Neuronal stem cell (in vitro differentiated cells): Measurements from ENCODE around the gene ADGRL3.

Source experiments
- DNase-seq: peaks from one replicate; pipeline ENCODE4 v3.0.0-alpha.2; 2013; ENCODE audit warnings: low spot score
- H2AFZ ChIP-seq: one replicate; pipeline ENCODE4 v1.6.1; 2013; ENCODE audit warnings: mild to moderate bottlenecking, low read length, inconsistent platforms
- H2AK5ac ChIP-seq: 2 replicates; pipeline ENCODE4 v1.6.1; 2013; ENCODE audit warnings: low read depth, mild to moderate bottlenecking, inconsistent platforms, low read length, moderate library complexity, mixed read lengths
- H2BK120ac ChIP-seq: 2 replicates; pipeline ENCODE4 v1.6.1; 2013; ENCODE audit warnings: low read depth, mild to moderate bottlenecking, inconsistent platforms, low read length, moderate library complexity, mixed read lengths
- H2BK12ac ChIP-seq: one replicate; pipeline ENCODE4 v1.6.1; 2013; ENCODE audit warnings: low read length, inconsistent platforms
- H2BK15ac ChIP-seq: 2 replicates; pipeline ENCODE4 v1.6.1; 2013; ENCODE audit warnings: mild to moderate bottlenecking, low read length, inconsistent platforms, mixed read lengths
- H2BK5ac ChIP-seq: one replicate; pipeline ENCODE4 v1.6.1; 2013; ENCODE audit warnings: inconsistent platforms, mild to moderate bottlenecking, low read length, moderate library complexity
- H3K14ac ChIP-seq: one replicate; pipeline ENCODE4 v1.6.1; 2013; ENCODE audit warnings: low read length, inconsistent platforms
- H3K18ac ChIP-seq: 2 replicates; pipeline ENCODE4 v1.6.1; 2013; ENCODE audit warnings: low read length, inconsistent platforms
- H3K23ac ChIP-seq: 2 replicates; pipeline ENCODE4 v1.6.1; 2013; ENCODE audit warnings: low read depth, mild to moderate bottlenecking, mixed read lengths, low read length, inconsistent platforms; ENCODE audit not compliant: poor library complexity
- H3K27ac ChIP-seq: replicated peaks from 3 replicates; pipeline ENCODE4 v1.5.1; 2013; ENCODE audit warnings: low read length, inconsistent platforms
- H3K27me3 ChIP-seq, 3 experiments: 2 replicates each; pipeline ENCODE4 v1.6.1; 2013; ENCODE audit warnings: low read length in 3 of 3, mild to moderate bottlenecking in 2 of 3, inconsistent platforms in 1 of 3, low read depth in 1 of 3, mixed read lengths in 1 of 3, moderate library complexity in 1 of 3; ENCODE audit not compliant: control insufficient read depth in 3 of 3, insufficient read depth in 3 of 3
- H3K36me3 ChIP-seq, 2 donors: replicated peaks in 1 of 2; 2 replicates each; pipeline ENCODE4 v1.6.1; 2013; ENCODE audit warnings: low read length in 2 of 2; ENCODE audit not compliant: control insufficient read depth in 2 of 2, insufficient read depth in 2 of 2
- H3K4ac ChIP-seq: 2 replicates; pipeline ENCODE4 v1.6.1; 2013; ENCODE audit warnings: inconsistent platforms, mild to moderate bottlenecking, low read length, moderate library complexity
- H3K4me1 ChIP-seq, 2 donors: 1 replicate in 1 of 2; 2 replicates in 1 of 2; pipeline ENCODE4 v1.6.1; 2013; ENCODE audit warnings: low read length in 2 of 2, low read depth in 1 of 2; ENCODE audit not compliant: control insufficient read depth in 2 of 2, insufficient read depth in 1 of 2
- H3K4me2 ChIP-seq: one replicate; pipeline ENCODE4 v1.6.1; 2013; ENCODE audit warnings: mild to moderate bottlenecking, low read length, inconsistent platforms; ENCODE audit not compliant: insufficient read depth, poor library complexity, severe bottlenecking
- H3K4me3 ChIP-seq, 2 donors: 2 replicates each; pipeline ENCODE4 v1.5.1; 2013; ENCODE audit warnings: low read length in 2 of 2, mild to moderate bottlenecking in 2 of 2, inconsistent platforms in 1 of 2, moderate library complexity in 1 of 2
- H3K79me1 ChIP-seq: one replicate; pipeline ENCODE4 v1.6.1; 2013; ENCODE audit warnings: low read depth, mild to moderate bottlenecking, inconsistent platforms, low read length, moderate library complexity
- H3K9ac ChIP-seq: one replicate; pipeline ENCODE4 v1.6.1; 2013; ENCODE audit warnings: mild to moderate bottlenecking, low read depth, low read length, inconsistent platforms; ENCODE audit not compliant: poor library complexity
- H3K9me3 ChIP-seq, 2 donors: replicated peaks in 1 of 2; 2 replicates each; pipeline versions ENCODE3 to v1.6.1; 2013; ENCODE audit warnings: low read length in 2 of 2, mild to moderate bottlenecking in 2 of 2, inconsistent platforms in 1 of 2, low read depth in 1 of 2, mixed read lengths in 1 of 2, moderate library complexity in 1 of 2; ENCODE audit not compliant: control insufficient read depth in 2 of 2, insufficient read depth in 1 of 2
- H4K8ac ChIP-seq: one replicate; pipeline ENCODE4 v1.6.1; 2013; ENCODE audit warnings: low read depth, mild to moderate bottlenecking, inconsistent platforms, low read length, moderate library complexity
- H4K91ac ChIP-seq: one replicate; pipeline ENCODE4 v1.6.1; 2013; ENCODE audit warnings: low read length, low read depth, mild to moderate bottlenecking, inconsistent platforms; ENCODE audit not compliant: poor library complexity
- WGBS, 2 donors: extraction: QIAGEN DNeasy Blood & Tissue Kit; methylation state at CpG; one replicate each; pipeline ENCODE4 v1.1.7; 2013; ENCODE audit warnings: missing lambda C conversion rate in 2 of 2, mixed read lengths in 1 of 2; ENCODE audit not compliant: insufficient read length in 2 of 2, insufficient replicate concordance in 1 of 2; ENCODE audit errors: extremely low coverage in 2 of 2; 5-methylcytosine and 5-hydroxymethylcytosine counted together

Gene ADGRL3

GRCh38 chr4:61918987-61919386 is 718.9 kb downstream of the ADGRL3 start:
- no peak overlapping the region for H3K4me3 ChIP-seq
- H2AFZ ChIP-seq: no peak overlapping the region
- no peak overlapping the region for H3K18ac ChIP-seq
- H4K91ac ChIP-seq: no peak overlapping the region
- H2BK5ac ChIP-seq: no peak overlapping the region
- no peaks in the 10 kb centered on the region for H3K79me1 ChIP-seq
- no peak overlapping the region for H3K14ac ChIP-seq
- no peak overlapping the region for H3K4ac ChIP-seq
- no peak overlapping the region for H3K27ac ChIP-seq
- H2BK15ac ChIP-seq: no peak overlapping the region
- H2BK12ac ChIP-seq: no peak overlapping the region
- no peak overlapping the region for H3K9ac ChIP-seq
- H3K23ac ChIP-seq: no peak overlapping the region
- no CpG with 5 or more reads among the region's 2 CpGs for WGBS, 2 donors
- no peak overlapping the region for H4K8ac ChIP-seq
- no peaks in the 10 kb centered on the region for H3K36me3 ChIP-seq
- peak; percentile 46 for DNase-seq
- no peak overlapping the region for H2BK120ac ChIP-seq
- H3K27me3 ChIP-seq: peaks cover 0 to 2% (median 0%) of the 10 kb centered on the region in 3 experiments
- H3K4me1 ChIP-seq: peaks cover 0 to 1% of the 10 kb centered on the region in 2 donors
- no peak overlapping the region for H3K4me2 ChIP-seq
- H3K9me3 ChIP-seq: no peaks in the 10 kb centered on the region
- H2AK5ac ChIP-seq: no peak overlapping the region

- Histone ChIP-seq H3K27ac (no peak overlapping the region), H3K23ac (no peak overlapping the region)
Measured at GRCh38 chr4:61919561-61919960, 719.4 kb downstream of the ADGRL3 start.

GRCh38 chr4:61921920-61922319 is 721.8 kb downstream of the ADGRL3 start:
- Histone ChIP-seq H3K79me1 (no peaks in the 10 kb centered on the region), H3K4ac (no peak overlapping the region), H3K18ac (no peak overlapping the region), H3K23ac (no peak overlapping the region), H3K4me3 (no peak overlapping the region), H3K9ac (no peak overlapping the region), H3K27ac (no peak overlapping the region), H2AK5ac (no peak overlapping the region), H3K27me3 (peaks cover 0 to 2% (median 0%) of the 10 kb centered on the region in 3 experiments), H2BK120ac (no peak overlapping the region), H2AFZ (no peak overlapping the region), H3K9me3 (no peaks in the 10 kb centered on the region), H3K4me2 (no peak overlapping the region), H2BK15ac (no peak overlapping the region), H3K4me1 (peaks cover 0 to 1% of the 10 kb centered on the region in 2 donors), H4K8ac (no peak overlapping the region), H3K36me3 (no peaks in the 10 kb centered on the region), H4K91ac (no peak overlapping the region), H3K14ac (no peak overlapping the region), H2BK5ac (no peak overlapping the region), H2BK12ac (no peak overlapping the region)
- DNase-seq: no peak
- no CpG with 5 or more reads among the region's 2 CpGs for WGBS, 2 donors

More at GRCh38 chr4:61919561-61919960, 719.4 kb downstream of the ADGRL3 start:
- H3K36me3 ChIP-seq: no peaks in the 10 kb centered on the region
- no peak overlapping the region for H4K91ac ChIP-seq
- H2BK120ac ChIP-seq: no peak overlapping the region
- no peak overlapping the region for H2AK5ac ChIP-seq
- H2BK5ac ChIP-seq: no peak overlapping the region
- no CpG with 5 or more reads among the region's 3 CpGs for WGBS, 2 donors
- no peak overlapping the region for H3K14ac ChIP-seq
- H3K9ac ChIP-seq: no peak overlapping the region
- H2AFZ ChIP-seq: no peak overlapping the region
- no peak overlapping the region for H2BK15ac ChIP-seq
- H3K4me2 ChIP-seq: no peak overlapping the region
- peaks cover 0 to 1% of the 10 kb centered on the region in 2 donors for H3K4me1 ChIP-seq
- no peaks in the 10 kb centered on the region for H3K9me3 ChIP-seq
- no peak overlapping the region for H4K8ac ChIP-seq
- no peak overlapping the region for H3K4me3 ChIP-seq
- no peaks in the 10 kb centered on the region for H3K79me1 ChIP-seq
- no peak for DNase-seq
- no peak overlapping the region for H3K18ac ChIP-seq
- H3K4ac ChIP-seq: no peak overlapping the region
- H3K27me3 ChIP-seq: peaks cover 0 to 2% (median 0%) of the 10 kb centered on the region in 3 experiments
- no peak overlapping the region for H2BK12ac ChIP-seq

- no peak overlapping the region for H3K4ac ChIP-seq
- DNase-seq: no peak
- no peak overlapping the region for H3K9ac ChIP-seq
- no peak overlapping the region for H2BK120ac ChIP-seq
- no peaks in the 10 kb centered on the region for H3K36me3 ChIP-seq
- no peak overlapping the region for H4K8ac ChIP-seq
- H3K79me1 ChIP-seq: no peaks in the 10 kb centered on the region
- no peak overlapping the region for H3K23ac ChIP-seq
- H3K14ac ChIP-seq: no peak overlapping the region
- peaks cover 0 to 1% of the 10 kb centered on the region in 2 donors for H3K4me1 ChIP-seq
- no peak overlapping the region for H2BK12ac ChIP-seq
- WGBS, 2 donors: no CpG with 5 or more reads among the region's 4 CpGs
- no peak overlapping the region for H2BK5ac ChIP-seq
- H3K18ac ChIP-seq: no peak overlapping the region
- H3K4me3 ChIP-seq: no peak overlapping the region
- peaks cover 0 to 2% (median 0%) of the 10 kb centered on the region in 3 experiments for H3K27me3 ChIP-seq
- no peak overlapping the region for H2BK15ac ChIP-seq
- H2AK5ac ChIP-seq: no peak overlapping the region
- H3K4me2 ChIP-seq: no peak overlapping the region
- H2AFZ ChIP-seq: no peak overlapping the region
- no peaks in the 10 kb centered on the region for H3K9me3 ChIP-seq
- no peak overlapping the region for H4K91ac ChIP-seq
- no peak overlapping the region for H3K27ac ChIP-seq
Measured at GRCh38 chr4:61922766-61923165, 722.6 kb downstream of the ADGRL3 start.
